Gastroesophageal sphincter (tissue), 4 donors: ENCODE measurements around the gene EVL. TPM values are rescaled to one million over a fixed set of nuclear protein-coding genes. Genes with fewer than 3 reads are reported as not detected.

Source experiments
- ATAC-seq: fragments of 150-250 bp; one replicate; pipeline ENCODE4 v1.9.1; 2016; ENCODE audit warnings: mild to moderate bottlenecking, moderate library complexity
- H3K27ac ChIP-seq, 4 donors: fragments of 200-600 bp; sonication (generic) in 3 of 4; 1 replicate in 3 of 4; 2 replicates in 1 of 4; pipeline ENCODE4 v1.5.1; 2016 to 2019
- H3K27me3 ChIP-seq: fragments of 200-600 bp; sonication (generic); one replicate; pipeline ENCODE4 v1.5.1; 2019
- H3K36me3 ChIP-seq, 2 donors: fragments of 200-600 bp; sonication (generic); one replicate each; pipeline ENCODE4 v1.5.1; 2019; ENCODE audit warnings: control low read depth in 1 of 2
- H3K4me1 ChIP-seq, 3 donors: fragments of 200-600 bp; sonication (generic); 1 replicate in 2 of 3; 2 replicates in 1 of 3; pipeline ENCODE4 v1.5.1; 2016 to 2019; ENCODE audit warnings: control low read depth in 2 of 3
- H3K4me3 ChIP-seq, 2 donors: fragments of 200-600 bp; sonication (generic); one replicate each; pipeline ENCODE4 v1.5.1; 2019; ENCODE audit warnings: mild to moderate bottlenecking in 1 of 2, moderate library complexity in 1 of 2
- H3K9me3 ChIP-seq, 3 donors: fragments of 200-600 bp; sonication (generic); one replicate each; pipeline ENCODE4 v1.5.1; 2017 to 2019; ENCODE audit warnings: control low read depth in 2 of 3
- CTCF ChIP-seq, 4 experiments: fragments of 200-600 bp in 2 of 4; fragments of 450-650 bp in 2 of 4; sonication (generic) in 1 of 4; IDR thresholded peaks; one replicate each; pipeline ENCODE4 v1.5.1; 2017 to 2019; ENCODE audit warnings: antibody characterized with exemption in 4 of 4, mild to moderate bottlenecking in 2 of 4, moderate library complexity in 2 of 4
- EP300 ChIP-seq: sonication (generic); formaldehyde crosslinking; IDR thresholded peaks from one replicate; pipeline ENCODE4 v1.6.1; 2017; ENCODE audit warnings: antibody characterized with exemption, mild to moderate bottlenecking
- POLR2A ChIP-seq, 2 donors: fragments of 450-650 bp; IDR thresholded peaks; one replicate each; pipeline ENCODE4 v1.6.1; 2017; ENCODE audit warnings: antibody characterized with exemption in 2 of 2, mild to moderate bottlenecking in 2 of 2, moderate library complexity in 1 of 2
- POLR2AphosphoS5 ChIP-seq: sonication (generic); formaldehyde crosslinking; IDR thresholded peaks from one replicate; pipeline ENCODE4 v1.6.1; 2017; ENCODE audit warnings: antibody characterized with exemption
- WGBS, 2 donors: methylation state at CpG; one replicate each; pipeline ENCODE4 v1.1.5; 2018; ENCODE audit warnings: low coverage in 1 of 2; 5-methylcytosine and 5-hydroxymethylcytosine counted together
- total RNA-seq, 4 donors: library from RNA; depleted of rRNA; stranded (reverse); fragments of >200 nt; gene quantifications; one replicate each; pipeline ENCODE4 v1.1.0, GENCODE V29; 2016

Gene EVL
- total RNA-seq, 4 donors from 2014 or later: 36.1 to 42.6 (median 38.5) TPM

- no peak for ATAC-seq
- Histone ChIP-seq H3K36me3 (no peaks in the 10 kb centered on the region), H3K4me3 (no peak overlapping the region), H3K27me3 (no peaks in the 10 kb centered on the region), H3K27ac (no peak overlapping the region), H3K4me1 (peaks cover 0 to 5% (median 0%) of the 10 kb centered on the region in 3 donors), H3K9me3 (no peaks in the 10 kb centered on the region)
- TF ChIP-seq POLR2AphosphoS5 (no peak), EP300 (no peak), POLR2A (IDR thresholded peaks at IDR 0.05) (no peak), CTCF (IDR thresholded peaks at IDR 0.05) (no peak)
- 89 to 100% methylated on average over 3 to 5 of the region's 9 CpGs for WGBS, 2 donors
These were observed 4.1 kb downstream of the EVL start for GRCh38 chr14:100069161-100069800.

GRCh38 chr14:100070310-100070709 is 5.1 kb downstream of the EVL start:
- no peak overlapping the region for H3K27ac ChIP-seq
- H3K27me3 ChIP-seq: no peaks in the 10 kb centered on the region
- H3K4me1 ChIP-seq: peaks cover 0 to 5% (median 0%) of the 10 kb centered on the region in 3 donors
- no peak for TF ChIP-seq CTCF (IDR thresholded peaks at IDR 0.05)
- no peaks in the 10 kb centered on the region for H3K9me3 ChIP-seq
- H3K4me3 ChIP-seq: no peak overlapping the region
- H3K36me3 ChIP-seq: no peaks in the 10 kb centered on the region
- 88 to 100% methylated on average over 5 to 10 of the region's 11 CpGs for WGBS, 2 donors
- no peak for ATAC-seq

GRCh38 chr14:100071545-100071944 is 6.3 kb downstream of the EVL start:
- TF ChIP-seq CTCF (IDR thresholded peaks at IDR 0.05) (no peak), POLR2AphosphoS5 (no peak), EP300 (no peak), POLR2A (IDR thresholded peaks at IDR 0.05) (no peak)
- no peaks in the 10 kb centered on the region for H3K36me3 ChIP-seq
- peaks cover 0 to 12% (median under 1%) of the 10 kb centered on the region in 3 donors for H3K4me1 ChIP-seq
- WGBS, 2 donors: 82 to 89% methylated on average over 3 of the region's 3 CpGs
- no peaks in the 10 kb centered on the region for H3K9me3 ChIP-seq
- ATAC-seq: no peak
- H3K27ac ChIP-seq: no peak overlapping the region
- no peaks in the 10 kb centered on the region for H3K27me3 ChIP-seq
- no peak overlapping the region for H3K4me3 ChIP-seq

GRCh38 chr14:100072783-100073346 is 7.6 kb downstream of the EVL start:
- 89 to 91% methylated on average over 4 to 14 of the region's 14 CpGs for WGBS, 2 donors
- no peaks in the 10 kb centered on the region for H3K36me3 ChIP-seq
- ATAC-seq: no peak

More at GRCh38 chr14:100072783-100073346, 7.6 kb downstream of the EVL start:
- no peak overlapping the region for H3K4me3 ChIP-seq
- peaks cover 0 to 17% (median 3%) of the 10 kb centered on the region in 3 donors for H3K4me1 ChIP-seq
- H3K27ac ChIP-seq: no peak overlapping the region
- no peaks in the 10 kb centered on the region for H3K9me3 ChIP-seq
- no peak for TF ChIP-seq CTCF (IDR thresholded peaks at IDR 0.05)
- TF ChIP-seq POLR2A (IDR thresholded peaks at IDR 0.05): no peak
- no peak for TF ChIP-seq POLR2AphosphoS5
- no peak for TF ChIP-seq EP300
- H3K27me3 ChIP-seq: no peaks in the 10 kb centered on the region
